GM19023 (cell line): Measurements from ENCODE around the gene PREPL.
"Not testable (repeated sequence)": the region's sequence is repeated elsewhere in the genome, so short reads cannot be mapped to it uniquely, and the experiment has no call there.

Experiments used
- ATAC-seq: cut with Tn5 transposase; IDR thresholded peaks from one replicate; pipeline ENCODE4 v1.9.1; 2021; ENCODE audit warnings: mild to moderate bottlenecking, moderate library complexity; ENCODE audit not compliant: unreplicated experiment

The PREPL gene

GRCh38 chr2:44349506-44349905 lies 11.8 kb downstream of the PREPL start:
- no peak for ATAC-seq

GRCh38 chr2:44348400-44348799 lies 12.9 kb downstream of the PREPL start:
- no peak for ATAC-seq

GRCh38 chr2:44347526-44347925 lies 13.8 kb downstream of the PREPL start:
- ATAC-seq: no peak

DNA sequence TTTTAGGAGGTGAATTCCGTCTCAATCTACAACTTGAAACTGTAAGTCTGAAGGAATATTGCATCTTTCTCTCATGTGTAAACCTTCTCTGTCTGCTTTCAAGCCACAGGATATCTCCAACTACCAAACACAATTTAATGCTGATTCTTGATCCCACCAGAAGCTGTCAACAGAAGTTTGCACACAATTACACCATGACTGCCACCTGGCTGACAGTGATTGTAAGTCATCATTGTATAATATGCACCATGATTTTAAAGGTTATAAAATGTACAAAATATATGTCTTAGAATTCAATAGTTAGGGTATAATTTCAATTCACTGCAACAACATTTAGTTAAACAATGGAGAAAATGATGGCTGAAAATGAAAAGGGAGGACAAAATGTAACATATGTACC lies 18.4 kb downstream of the PREPL start:
- no peak for ATAC-seq

DNA sequence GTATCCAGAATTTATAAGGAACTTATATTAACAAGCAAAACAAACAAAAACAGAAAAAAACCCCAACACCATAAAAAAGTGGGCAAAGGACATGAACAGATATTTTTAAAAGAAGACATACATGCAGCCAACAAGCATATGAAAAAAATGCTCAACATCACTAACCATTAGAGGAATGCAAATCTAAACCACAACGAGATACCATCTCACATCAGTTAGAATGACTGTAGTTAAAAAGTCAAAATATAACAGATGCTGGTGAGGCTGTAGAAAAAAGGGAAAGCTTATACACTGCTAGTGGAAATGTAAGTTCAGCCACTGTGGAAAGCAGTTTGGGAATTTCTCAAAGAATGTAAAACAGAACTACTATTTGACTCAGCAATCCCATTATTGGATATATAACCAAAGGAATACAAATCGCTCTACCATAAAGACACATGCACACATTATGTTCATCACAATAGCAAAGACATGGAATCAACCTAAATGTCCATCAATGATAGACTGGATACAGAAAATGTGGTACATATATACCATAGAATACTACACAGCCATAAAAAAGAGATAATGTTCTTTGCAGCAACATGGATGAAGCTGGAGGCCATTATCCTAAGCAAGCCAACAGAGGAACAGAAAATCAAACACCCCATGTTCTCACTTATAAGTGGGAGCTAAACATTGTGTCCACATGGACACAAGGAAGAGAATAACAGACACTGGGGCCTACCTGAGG lies 25.3 kb downstream of the PREPL start:
- ATAC-seq: no peak

DNA sequence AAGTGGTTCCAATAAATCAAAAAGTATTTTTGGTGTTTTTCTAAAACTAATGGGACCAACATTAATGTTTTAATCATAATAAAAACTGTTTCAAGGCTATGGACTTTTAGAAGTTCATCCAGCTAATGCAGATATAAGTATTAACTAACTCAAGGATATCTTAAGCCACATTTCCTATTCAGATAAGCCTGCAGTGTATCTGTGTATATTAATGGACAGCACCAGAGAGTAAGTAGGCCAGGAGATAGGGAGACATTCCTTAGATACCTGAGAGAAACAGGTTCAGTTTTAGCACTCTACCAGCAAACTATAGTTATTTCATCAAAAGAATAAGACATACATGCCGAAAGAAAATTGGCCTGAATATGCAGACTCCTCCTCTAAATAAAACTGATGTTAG lies 27.3 kb downstream of the PREPL start:
- ATAC-seq: no peak

DNA sequence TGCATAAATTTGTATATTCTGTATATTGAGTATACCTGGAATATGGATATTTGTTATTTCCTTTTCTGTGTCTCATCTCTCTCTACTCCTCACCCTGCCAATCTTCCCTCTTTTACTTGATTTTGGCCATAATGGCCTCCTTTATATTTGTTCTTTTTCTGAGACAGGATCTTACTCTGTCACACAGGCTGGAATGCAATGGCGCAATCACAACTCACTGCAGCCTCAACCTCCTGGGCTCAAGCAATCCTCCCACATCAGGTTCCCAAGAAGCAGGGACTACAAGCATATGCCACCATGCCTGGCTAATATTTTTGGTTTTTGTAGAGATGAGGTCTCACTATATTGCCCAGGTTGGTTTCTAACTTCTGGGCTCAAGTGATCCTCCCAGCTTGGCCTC lies 30.5 kb downstream of the PREPL start:
- ATAC-seq: no peak

GRCh38 chr2:44329343-44329742 lies 32.0 kb downstream of the PREPL start:
- ATAC-seq: no peak

DNA sequence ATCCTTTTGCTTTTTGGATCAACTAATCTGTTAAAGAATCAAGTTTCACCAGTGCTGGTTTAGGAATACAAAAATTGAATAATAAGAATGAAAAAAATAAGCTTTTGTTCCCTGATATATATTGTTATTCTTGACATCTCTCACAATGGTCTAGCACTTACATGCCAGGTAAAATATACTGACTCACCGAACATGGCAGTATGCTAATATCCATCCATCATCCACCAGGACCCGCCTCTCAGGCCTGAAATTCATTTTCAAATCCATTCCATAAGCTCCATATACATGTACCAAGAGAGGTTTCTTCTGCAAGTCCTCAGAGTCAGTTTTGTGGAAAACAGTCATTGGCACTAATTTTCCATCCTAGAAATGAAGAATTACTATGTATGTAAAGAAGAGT lies 32.5 kb downstream of the PREPL start:
- no peak for ATAC-seq

GRCh38 chr2:44326548-44327264 lies 34.6 kb downstream of the PREPL start:
- ATAC-seq: no peak

- ATAC-seq: no peak
Measured at GRCh38 chr2:44325897-44326296, 35.4 kb downstream of the PREPL start.

DNA sequence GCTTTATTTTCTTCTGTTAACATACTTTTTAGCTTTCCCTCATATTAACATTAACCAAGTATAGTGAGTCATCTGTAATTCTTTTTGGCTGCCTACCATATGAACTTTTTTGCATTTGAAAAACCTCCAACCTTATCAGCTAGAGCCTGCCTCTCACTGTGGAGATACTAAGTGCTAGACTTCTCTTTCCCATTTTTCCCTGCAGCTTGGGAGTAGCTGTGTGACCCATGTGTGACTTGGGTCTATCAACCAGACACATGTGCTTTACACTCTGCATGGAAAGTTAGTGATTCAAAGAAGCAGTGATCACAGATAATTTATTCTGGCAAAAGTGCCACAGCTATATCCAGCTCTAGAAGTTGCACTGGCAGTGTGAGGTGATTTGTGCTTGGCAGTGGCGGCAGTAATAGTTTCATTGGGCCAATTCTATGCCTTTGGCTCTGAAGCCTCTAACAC lies 36.3 kb downstream of the PREPL start:
- no peak for ATAC-seq

DNA sequence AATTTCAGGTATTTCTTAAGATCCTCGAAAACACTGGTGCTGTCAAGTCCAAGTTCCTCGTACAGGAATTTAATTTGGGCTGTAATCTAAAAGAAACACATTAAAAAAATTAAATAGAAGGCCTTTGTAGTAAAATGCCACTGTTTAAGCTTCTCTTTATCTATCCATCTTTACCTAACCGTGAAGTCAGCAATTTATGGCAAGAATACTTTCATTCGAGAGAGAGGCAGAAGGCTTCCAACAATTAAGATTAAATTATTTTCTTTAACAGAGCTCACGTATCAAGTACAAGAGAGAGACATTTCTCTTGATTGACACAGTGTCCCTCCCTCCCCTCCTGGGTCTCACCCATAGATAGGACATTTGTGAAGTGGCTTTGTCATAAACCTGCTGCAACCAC lies 39.9 kb downstream of the PREPL start:
- no peak for ATAC-seq

- no peak for ATAC-seq
Measured at GRCh38 chr2:44320832-44321231, 40.5 kb downstream of the PREPL start.

- no peak for ATAC-seq
Measured at GRCh38 chr2:44315945-44316344, 45.3 kb downstream of the PREPL start.

DNA sequence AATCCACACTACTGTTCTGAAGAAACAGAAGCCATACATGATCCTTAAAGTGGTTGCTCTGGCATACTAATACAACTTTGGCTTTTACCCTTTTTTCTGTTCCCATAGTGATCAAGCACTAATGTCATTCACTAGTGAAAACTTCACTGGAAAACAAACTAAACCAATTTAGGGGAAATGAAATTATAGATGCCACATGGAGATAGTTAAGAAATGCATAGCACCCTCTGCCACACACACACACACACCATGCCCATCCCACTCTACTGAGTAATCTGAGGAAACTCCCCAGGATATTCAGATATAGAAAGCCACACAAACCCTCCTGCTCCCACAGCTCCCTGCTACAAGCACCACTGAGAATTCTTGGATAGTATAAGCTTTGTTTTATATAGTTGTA lies 46.9 kb downstream of the PREPL start:
- ATAC-seq: no peak

GRCh38 chr2:44310287-44310686 lies 51.0 kb downstream of the PREPL start:
- ATAC-seq: no peak

DNA sequence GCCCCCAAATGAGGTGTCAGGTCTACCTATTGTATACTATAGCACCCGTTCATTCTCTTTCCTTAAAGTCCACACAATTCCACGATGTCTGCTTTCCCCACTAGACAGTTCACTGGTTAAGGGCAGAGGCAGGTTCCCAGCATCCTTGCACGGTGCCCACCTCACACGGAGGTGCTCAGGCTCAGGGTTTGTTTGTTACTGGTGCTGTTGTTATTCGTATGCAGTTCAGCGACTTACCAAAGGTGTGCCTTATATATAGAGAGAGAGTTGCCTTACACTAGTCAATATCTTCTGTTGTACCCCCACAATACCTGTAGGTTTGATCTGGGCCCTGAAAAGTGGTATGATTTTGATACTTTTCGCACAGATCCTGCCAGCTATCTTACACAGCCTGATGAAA lies 55.4 kb downstream of the PREPL start:
- no peak for ATAC-seq

DNA sequence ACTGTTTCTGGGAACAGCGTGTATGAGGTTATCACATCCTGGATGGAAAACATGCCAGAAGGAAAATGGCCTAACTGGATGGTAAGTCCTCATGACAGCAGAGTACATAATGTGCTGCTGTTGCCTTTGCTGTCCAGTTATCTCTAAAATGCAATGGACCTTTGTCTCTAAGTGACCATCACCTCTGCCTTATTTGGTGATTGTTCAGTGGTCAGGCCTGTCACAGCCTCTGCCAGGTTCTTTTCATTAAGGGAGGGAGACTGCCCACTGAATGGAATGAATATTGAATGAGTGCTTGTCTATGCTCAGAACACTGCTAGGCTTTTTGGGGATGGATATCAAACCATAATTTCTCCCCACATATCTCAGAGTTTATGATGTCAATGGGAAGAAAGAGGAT lies 57.0 kb downstream of the PREPL start:
- ATAC-seq: no peak

DNA sequence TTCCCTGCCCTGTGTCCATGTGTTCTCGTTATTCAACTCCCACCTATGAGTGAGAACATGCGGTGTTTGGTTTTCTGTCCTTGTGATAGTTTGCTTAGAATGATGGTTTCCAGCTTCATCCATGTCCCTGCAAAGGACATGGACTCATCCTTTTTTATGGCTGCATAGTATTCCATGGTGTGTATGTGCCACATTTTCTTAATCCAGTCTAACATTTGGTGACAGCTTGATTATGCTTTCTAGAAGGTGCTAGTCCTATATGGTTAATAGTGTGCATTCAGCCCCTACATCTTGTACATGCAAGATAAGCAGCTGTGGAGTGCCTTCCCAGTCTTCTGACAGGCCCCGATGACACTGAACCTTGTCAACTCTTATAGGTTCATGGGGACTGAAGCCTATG lies 57.5 kb downstream of the PREPL start:
- ATAC-seq: not testable (repeated sequence)

DNA sequence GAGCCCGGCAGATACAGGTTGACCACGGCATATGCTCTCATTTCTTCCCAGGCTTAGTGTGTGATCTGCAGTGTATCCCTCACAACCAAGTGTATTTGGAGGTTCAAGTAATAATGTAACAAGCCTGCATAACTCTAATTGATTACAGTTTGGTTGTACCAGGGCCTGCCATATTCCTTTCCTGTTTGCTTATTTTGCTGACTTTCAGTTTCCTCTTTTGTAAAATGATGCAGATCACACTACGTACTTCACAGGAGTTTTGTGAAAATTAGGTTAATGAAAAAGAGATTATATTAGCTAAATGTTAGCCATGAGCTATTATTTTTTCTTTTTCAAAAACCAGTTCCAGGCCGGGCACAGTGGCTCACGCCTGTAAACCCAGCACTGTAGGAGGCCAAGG lies 60.2 kb downstream of the PREPL start:
- ATAC-seq: no peak

- no peak for ATAC-seq
Measured at GRCh38 chr2:44299635-44300034, 61.7 kb downstream of the PREPL start.

GRCh38 chr2:44297431-44297830 lies 63.9 kb downstream of the PREPL start:
- ATAC-seq: no peak
